SU-DHL-6 (cell line): ENCODE data around the gene DPP6.
"Not testable (repeated sequence)": the region's sequence is repeated elsewhere in the genome, so short reads cannot be mapped to it uniquely, and the experiment has no call there.

Experiments used
- EZH2phosphoT487 ChIP-seq: fragments of 200-600 bp; sonication (generic), shearing (Covaris generic); conservative IDR thresholded peaks from 2 replicates; pipeline ENCODE4 v1.6.1; 2018; ENCODE audit warnings: mild to moderate bottlenecking, antibody characterized with exemption, low read length, moderate library complexity, mixed read lengths
- TF ChIP-seq, protein P1 (sequence below): fragments of 200-600 bp; sonication (generic); IDR thresholded peaks from one replicate; pipeline ENCODE4 v1.5.1; 2017; ENCODE audit warnings: antibody characterized with exemption, mild to moderate bottlenecking, low read length, moderate library complexity; ENCODE audit not compliant: insufficient read depth, poor library complexity, severe bottlenecking

DNA sequence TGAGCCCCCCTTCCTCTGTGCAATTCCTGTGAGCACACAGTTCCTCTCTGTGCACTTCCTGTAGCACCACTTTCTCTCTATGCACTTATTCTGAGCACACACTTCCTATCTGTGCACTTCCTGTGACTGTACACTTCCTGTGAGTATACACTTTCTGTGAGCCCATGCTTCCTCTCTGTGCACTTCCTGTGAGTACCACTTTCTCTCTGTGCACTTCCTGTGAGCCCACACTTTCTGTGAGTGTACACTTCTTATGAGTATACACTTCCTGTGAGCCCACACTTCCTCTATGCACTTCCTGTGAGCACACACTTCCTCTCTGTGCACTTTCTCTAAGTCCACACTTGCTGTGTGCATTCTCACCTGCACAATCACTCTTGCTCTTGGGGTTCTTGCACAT lies 83.4 kb downstream of the DPP6 start:
- TF ChIP-seq, protein P1, sequence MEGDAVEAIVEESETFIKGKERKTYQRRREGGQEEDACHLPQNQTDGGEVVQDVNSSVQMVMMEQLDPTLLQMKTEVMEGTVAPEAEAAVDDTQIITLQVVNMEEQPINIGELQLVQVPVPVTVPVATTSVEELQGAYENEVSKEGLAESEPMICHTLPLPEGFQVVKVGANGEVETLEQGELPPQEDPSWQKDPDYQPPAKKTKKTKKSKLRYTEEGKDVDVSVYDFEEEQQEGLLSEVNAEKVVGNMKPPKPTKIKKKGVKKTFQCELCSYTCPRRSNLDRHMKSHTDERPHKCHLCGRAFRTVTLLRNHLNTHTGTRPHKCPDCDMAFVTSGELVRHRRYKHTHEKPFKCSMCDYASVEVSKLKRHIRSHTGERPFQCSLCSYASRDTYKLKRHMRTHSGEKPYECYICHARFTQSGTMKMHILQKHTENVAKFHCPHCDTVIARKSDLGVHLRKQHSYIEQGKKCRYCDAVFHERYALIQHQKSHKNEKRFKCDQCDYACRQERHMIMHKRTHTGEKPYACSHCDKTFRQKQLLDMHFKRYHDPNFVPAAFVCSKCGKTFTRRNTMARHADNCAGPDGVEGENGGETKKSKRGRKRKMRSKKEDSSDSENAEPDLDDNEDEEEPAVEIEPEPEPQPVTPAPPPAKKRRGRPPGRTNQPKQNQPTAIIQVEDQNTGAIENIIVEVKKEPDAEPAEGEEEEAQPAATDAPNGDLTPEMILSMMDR, result not testable (repeated sequence)
- TF ChIP-seq EZH2phosphoT487, result not testable (repeated sequence)
